NCI-H2107 (cell line): ENCODE results near the gene KRT80.
A peak's percentile ranks its signal among the peaks of the same experiment; 100 is the strongest.

Experiments
- DNase-seq: peaks from one replicate; lab custom pipeline; 2025; lab: John Stamatoyannopoulos, UW

KRT80 gene

GRCh38 chr12:52210925-52211650, 19.3 kb upstream of the KRT80 start:
- no peak for DNase-seq

GRCh38 chr12:52210186-52210924, 18.5 kb upstream of the KRT80 start:
- DNase-seq: no peak

GRCh38 chr12:52209321-52209720, 17.5 kb upstream of the KRT80 start:
- no peak for DNase-seq

- DNase-seq: no peak
Measured at GRCh38 chr12:52208424-52209165, 16.8 kb upstream of the KRT80 start.

GRCh38 chr12:52207895-52208294, 16.1 kb upstream of the KRT80 start:
- peak; percentile 81 for DNase-seq

GRCh38 chr12:52207106-52207505, 15.3 kb upstream of the KRT80 start:
- DNase-seq: no peak

- no peak for DNase-seq
Measured at GRCh38 chr12:52206304-52207040, 14.7 kb upstream of the KRT80 start.

GRCh38 chr12:52205612-52206303, 13.9 kb upstream of the KRT80 start:
- no peak for DNase-seq

- no peak for DNase-seq
Measured at GRCh38 chr12:52204931-52205505, 13.2 kb upstream of the KRT80 start.

GRCh38 chr12:52204095-52204930, 12.5 kb upstream of the KRT80 start:
- no peak for DNase-seq

- DNase-seq: peak; percentile 65
Measured at GRCh38 chr12:52203079-52203921, 11.5 kb upstream of the KRT80 start.

- no peak for DNase-seq
Measured at GRCh38 chr12:52202361-52203078, 10.7 kb upstream of the KRT80 start.

GRCh38 chr12:52201451-52201839, 9.6 kb upstream of the KRT80 start:
- no peak for DNase-seq

- DNase-seq: no peak
Measured at GRCh38 chr12:52200781-52201450, 9.1 kb upstream of the KRT80 start.

- no peak for DNase-seq
Measured at GRCh38 chr12:52200086-52200780, 8.4 kb upstream of the KRT80 start.

GRCh38 chr12:52199294-52199919, 7.6 kb upstream of the KRT80 start:
- no peak for DNase-seq
